Sigmoid colon (tissue), 3 donors: ENCODE data around the gene TOMT.

Experiments used
- POLR2A ChIP-seq, 2 donors: fragments of 450-650 bp; IDR thresholded peaks; one replicate each; pipeline ENCODE4 v1.6.1; 2016; ENCODE audit warnings: antibody characterized with exemption in 2 of 2, mild to moderate bottlenecking in 2 of 2, moderate library complexity in 2 of 2
- TF ChIP-seq, protein P1 (sequence below), 4 experiments: fragments of 450-650 bp in 3 of 4; fragments of 200-600 bp in 1 of 4; IDR thresholded peaks; one replicate each; pipeline ENCODE4 v1.5.1; 2016 to 2019; ENCODE audit warnings: antibody characterized with exemption in 4 of 4, mild to moderate bottlenecking in 3 of 4, moderate library complexity in 2 of 4

- TF ChIP-seq, protein P1, sequence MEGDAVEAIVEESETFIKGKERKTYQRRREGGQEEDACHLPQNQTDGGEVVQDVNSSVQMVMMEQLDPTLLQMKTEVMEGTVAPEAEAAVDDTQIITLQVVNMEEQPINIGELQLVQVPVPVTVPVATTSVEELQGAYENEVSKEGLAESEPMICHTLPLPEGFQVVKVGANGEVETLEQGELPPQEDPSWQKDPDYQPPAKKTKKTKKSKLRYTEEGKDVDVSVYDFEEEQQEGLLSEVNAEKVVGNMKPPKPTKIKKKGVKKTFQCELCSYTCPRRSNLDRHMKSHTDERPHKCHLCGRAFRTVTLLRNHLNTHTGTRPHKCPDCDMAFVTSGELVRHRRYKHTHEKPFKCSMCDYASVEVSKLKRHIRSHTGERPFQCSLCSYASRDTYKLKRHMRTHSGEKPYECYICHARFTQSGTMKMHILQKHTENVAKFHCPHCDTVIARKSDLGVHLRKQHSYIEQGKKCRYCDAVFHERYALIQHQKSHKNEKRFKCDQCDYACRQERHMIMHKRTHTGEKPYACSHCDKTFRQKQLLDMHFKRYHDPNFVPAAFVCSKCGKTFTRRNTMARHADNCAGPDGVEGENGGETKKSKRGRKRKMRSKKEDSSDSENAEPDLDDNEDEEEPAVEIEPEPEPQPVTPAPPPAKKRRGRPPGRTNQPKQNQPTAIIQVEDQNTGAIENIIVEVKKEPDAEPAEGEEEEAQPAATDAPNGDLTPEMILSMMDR (IDR thresholded peaks at IDR 0.05), result no peak
- no peak for TF ChIP-seq POLR2A (IDR thresholded peaks at IDR 0.05)
These were observed 36.5 kb upstream of the TOMT start for GRCh38 chr11:72069200-72069599.
